Measurements from ENCODE around the gene HMOX2. TPM values are rescaled to one million over a fixed set of nuclear protein-coding genes. Genes with fewer than 3 reads are reported as not detected.

Gene HMOX2
- total RNA-seq, 4 donors from 2014 or later = 26.6 to 45.9 (median 44.7) TPM

DNA sequence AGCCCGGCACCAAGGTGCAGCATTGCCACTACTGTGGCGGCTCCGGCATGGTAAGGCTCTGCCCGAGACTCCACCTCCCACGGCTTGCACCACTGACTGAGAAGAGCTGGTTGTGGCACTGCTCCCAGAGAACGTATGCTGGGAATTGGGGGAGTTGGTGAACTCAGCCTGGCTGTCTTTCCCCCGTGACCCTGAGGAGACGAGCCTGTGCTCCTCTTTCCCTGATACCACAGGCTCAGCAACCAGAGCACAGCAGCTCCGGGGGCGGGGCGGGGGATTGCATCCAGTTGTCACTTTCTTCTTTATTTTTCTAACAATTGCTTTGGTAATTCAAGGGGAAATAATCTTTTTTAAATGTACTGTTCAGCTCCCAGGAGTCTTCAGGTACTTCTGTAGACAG lies 33.8 kb upstream of the HMOX2 start:
- no peaks in the 10 kb centered on the region for H3K4me1 ChIP-seq
- no peaks in the 10 kb centered on the region for H3K9me3 ChIP-seq
- peaks cover 90 to 100% (median 99%) of the 10 kb centered on the region in 4 donors for H3K36me3 ChIP-seq
- TF ChIP-seq, protein P1, sequence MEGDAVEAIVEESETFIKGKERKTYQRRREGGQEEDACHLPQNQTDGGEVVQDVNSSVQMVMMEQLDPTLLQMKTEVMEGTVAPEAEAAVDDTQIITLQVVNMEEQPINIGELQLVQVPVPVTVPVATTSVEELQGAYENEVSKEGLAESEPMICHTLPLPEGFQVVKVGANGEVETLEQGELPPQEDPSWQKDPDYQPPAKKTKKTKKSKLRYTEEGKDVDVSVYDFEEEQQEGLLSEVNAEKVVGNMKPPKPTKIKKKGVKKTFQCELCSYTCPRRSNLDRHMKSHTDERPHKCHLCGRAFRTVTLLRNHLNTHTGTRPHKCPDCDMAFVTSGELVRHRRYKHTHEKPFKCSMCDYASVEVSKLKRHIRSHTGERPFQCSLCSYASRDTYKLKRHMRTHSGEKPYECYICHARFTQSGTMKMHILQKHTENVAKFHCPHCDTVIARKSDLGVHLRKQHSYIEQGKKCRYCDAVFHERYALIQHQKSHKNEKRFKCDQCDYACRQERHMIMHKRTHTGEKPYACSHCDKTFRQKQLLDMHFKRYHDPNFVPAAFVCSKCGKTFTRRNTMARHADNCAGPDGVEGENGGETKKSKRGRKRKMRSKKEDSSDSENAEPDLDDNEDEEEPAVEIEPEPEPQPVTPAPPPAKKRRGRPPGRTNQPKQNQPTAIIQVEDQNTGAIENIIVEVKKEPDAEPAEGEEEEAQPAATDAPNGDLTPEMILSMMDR (IDR thresholded peaks at IDR 0.05) = no peak
- TF ChIP-seq POLR2A (IDR thresholded peaks at IDR 0.05; ENCODE audit: low read depth) (no peak), EP300 (IDR thresholded peaks at IDR 0.05) (no peak), POLR2AphosphoS5 (IDR thresholded peaks at IDR 0.05) (no peak)
- intact Hi-C loops (cut with DNase I) = no loop called here
- H3K27ac ChIP-seq (replicated peaks in 1 of 4) = no peak overlapping the region
- over 99% methylated on average over 10 of the region's 11 CpGs for WGBS
- no peak overlapping the region for H3K4me3 ChIP-seq
- no peaks in the 10 kb centered on the region for H3K27me3 ChIP-seq
- no peak for DNase-seq (ENCODE audit: extremely low spot score)

DNA sequence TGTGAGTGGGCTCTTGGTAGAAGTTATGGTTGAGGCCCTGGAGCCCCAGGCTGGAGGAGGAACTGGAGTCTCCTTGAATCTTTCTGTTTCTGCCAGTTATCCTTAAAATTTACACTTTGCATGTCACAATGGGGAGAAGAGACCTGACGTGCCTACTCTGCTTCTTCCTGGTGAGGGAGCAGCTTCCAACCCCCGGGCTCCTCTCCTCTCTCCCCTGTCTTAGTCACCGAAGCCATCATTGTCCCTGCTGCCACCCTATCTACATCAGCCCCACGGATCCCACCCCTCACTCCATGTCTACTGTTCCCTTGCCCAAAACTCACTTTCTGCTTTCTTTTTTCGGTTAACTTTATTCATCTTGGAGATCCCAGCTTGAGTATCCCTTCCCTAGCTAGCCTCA lies 32.9 kb upstream of the HMOX2 start:
- Histone ChIP-seq H3K4me1 (no peaks in the 10 kb centered on the region), H3K27me3 (no peaks in the 10 kb centered on the region), H3K9me3 (no peaks in the 10 kb centered on the region), H3K27ac (replicated peaks in 1 of 4) (no peak overlapping the region), H3K36me3 (peaks cover 90 to 100% (median 99%) of the 10 kb centered on the region in 4 donors), H3K4me3 (no peak overlapping the region)
- intact Hi-C loops (cut with DNase I) = no loop called here
- WGBS = 80% methylated on average over 5 of the region's 5 CpGs
- no peak for DNase-seq (ENCODE audit: extremely low spot score)
- TF ChIP-seq POLR2A (IDR thresholded peaks at IDR 0.05; ENCODE audit: low read depth) (no peak), POLR2AphosphoS5 (IDR thresholded peaks at IDR 0.05) (no peak), EP300 (IDR thresholded peaks at IDR 0.05) (no peak)
- TF ChIP-seq, protein P1 (IDR thresholded peaks at IDR 0.05) = no peak

DNA sequence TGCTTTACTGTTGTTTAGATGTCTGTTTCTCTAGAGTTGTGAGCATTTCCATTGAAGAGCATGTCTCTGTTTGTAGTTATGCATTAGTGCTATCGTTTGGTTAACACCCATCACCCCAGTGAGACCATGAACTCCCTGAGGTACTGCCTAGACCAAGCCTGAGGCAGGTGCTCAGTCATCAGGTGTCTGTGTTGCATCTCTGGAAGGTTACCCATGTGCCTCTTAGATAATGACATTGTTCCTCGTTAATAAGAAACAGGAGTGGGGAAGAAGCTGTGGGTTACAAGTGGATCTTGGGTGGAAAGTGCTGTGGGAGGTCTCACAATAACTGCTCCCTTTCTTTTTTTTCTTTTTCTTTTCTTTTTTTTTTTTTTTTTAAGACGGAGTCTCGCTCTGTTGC lies 32.2 kb upstream of the HMOX2 start:
- Histone ChIP-seq H3K27me3 (no peaks in the 10 kb centered on the region), H3K36me3 (peaks cover 92 to 100% (median 100%) of the 10 kb centered on the region in 4 donors), H3K4me1 (no peaks in the 10 kb centered on the region), H3K27ac (replicated peaks in 1 of 4) (no peak overlapping the region), H3K4me3 (no peak overlapping the region), H3K9me3 (no peaks in the 10 kb centered on the region)
- TF ChIP-seq POLR2A (IDR thresholded peaks at IDR 0.05; ENCODE audit: low read depth) = no peak
- no peak for TF ChIP-seq EP300 (IDR thresholded peaks at IDR 0.05)
- TF ChIP-seq, protein P1 (IDR thresholded peaks at IDR 0.05) = no peak
- no peak for TF ChIP-seq POLR2AphosphoS5 (IDR thresholded peaks at IDR 0.05)
- 90% methylated on average over 4 of the region's 4 CpGs for WGBS
- intact Hi-C loops (cut with DNase I) = no loop called here
- DNase-seq (ENCODE audit: extremely low spot score) = no peak

DNA sequence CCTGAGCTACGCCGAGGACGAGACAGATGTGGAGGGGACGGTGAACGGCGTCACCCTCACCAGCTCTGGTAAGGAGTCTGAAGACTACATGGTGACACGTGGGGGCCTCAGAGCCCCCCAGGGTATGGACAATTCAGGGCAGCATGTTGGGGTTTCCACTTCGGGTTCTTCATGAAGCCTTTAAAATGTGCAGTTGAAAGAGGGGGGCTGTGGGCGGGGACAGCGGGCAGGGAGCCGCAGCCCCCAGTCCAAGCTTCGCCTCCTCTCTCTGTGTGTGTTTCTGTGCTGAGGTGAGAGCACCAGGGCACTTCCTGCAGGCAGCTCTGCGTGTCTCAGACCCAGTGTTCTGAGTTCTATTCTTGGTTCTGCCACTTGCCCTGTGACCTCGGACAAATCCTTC lies 25.8 kb upstream of the HMOX2 start:
- Histone ChIP-seq H3K9me3 (no peaks in the 10 kb centered on the region), H3K27me3 (no peaks in the 10 kb centered on the region), H3K4me1 (no peaks in the 10 kb centered on the region), H3K4me3 (no peak overlapping the region), H3K27ac (replicated peaks in 1 of 4) (no peak overlapping the region), H3K36me3 (peaks cover 63 to 99% (median 98%) of the 10 kb centered on the region in 4 donors)
- DNase-seq (ENCODE audit: extremely low spot score) = no peak
- 96% methylated on average over 5 of the region's 14 CpGs for WGBS
- intact Hi-C loops (cut with DNase I) = no loop called here
- TF ChIP-seq POLR2AphosphoS5 (IDR thresholded peaks at IDR 0.05) = no peak
- TF ChIP-seq, protein P1 (IDR thresholded peaks at IDR 0.05) = no peak
- TF ChIP-seq EP300 (IDR thresholded peaks at IDR 0.05) = no peak
- no peak for TF ChIP-seq POLR2A (IDR thresholded peaks at IDR 0.05; ENCODE audit: low read depth)

DNA sequence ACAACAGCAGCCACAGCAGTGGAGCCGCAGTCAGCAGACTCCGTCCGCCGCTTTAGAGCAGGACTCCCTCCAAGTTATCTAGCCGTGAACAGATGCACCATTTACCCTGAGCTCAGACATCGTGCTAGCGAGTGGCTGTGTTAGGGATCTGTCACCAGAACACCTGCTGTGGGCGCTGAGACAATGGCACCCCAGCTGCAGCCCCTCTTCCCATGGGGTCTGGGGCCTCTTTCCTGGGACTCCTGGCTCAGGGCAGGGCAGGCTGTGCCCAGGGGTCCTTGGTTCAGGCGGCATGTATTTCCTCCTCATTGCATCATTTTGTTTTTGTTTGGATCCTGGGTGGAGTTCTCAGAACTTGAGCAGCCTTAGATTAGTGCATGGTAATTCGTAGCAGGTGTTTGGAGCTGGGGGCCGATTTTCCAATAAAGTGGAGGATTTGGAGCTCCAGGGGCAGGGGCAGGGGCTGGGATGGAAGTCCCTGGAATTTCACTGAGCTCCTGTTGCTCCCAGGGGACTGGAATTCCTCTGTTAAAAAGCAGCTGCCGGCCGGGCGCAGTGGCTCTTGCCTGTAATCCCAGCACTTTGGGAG lies 25.2 kb upstream of the HMOX2 start:
- Histone ChIP-seq H3K36me3 (peaks cover 66 to 99% (median 98%) of the 10 kb centered on the region in 4 donors), H3K27me3 (no peaks in the 10 kb centered on the region), H3K27ac (replicated peaks in 1 of 4) (no peak overlapping the region), H3K4me1 (no peaks in the 10 kb centered on the region), H3K9me3 (no peaks in the 10 kb centered on the region), H3K4me3 (no peak overlapping the region)
- TF ChIP-seq, protein P1 (IDR thresholded peaks at IDR 0.05) = no peak
- TF ChIP-seq POLR2AphosphoS5 (IDR thresholded peaks at IDR 0.05) = no peak
- no peak for TF ChIP-seq POLR2A (IDR thresholded peaks at IDR 0.05; ENCODE audit: low read depth)
- TF ChIP-seq EP300 (IDR thresholded peaks at IDR 0.05) = no peak
- WGBS = 91% methylated on average over 10 of the region's 14 CpGs
- intact Hi-C loops (cut with DNase I) = no loop called here
- DNase-seq (ENCODE audit: extremely low spot score) = no peak

Data from esophagus muscularis mucosa (tissue), 4 donors.